Stimulated activated CD4-positive, alpha-beta T cell treated with anti-CD3 and anti-CD28 coated beads, Interleukin-2, amount 100 ng/mL, for 4 hours (primary cell): ENCODE measurements around the gene PLA2G10.
"Not testable (repeated sequence)": the region's sequence is repeated elsewhere in the genome, so short reads cannot be mapped to it uniquely, and the experiment has no call there.

Experiments
- DNase-seq: peaks from one replicate; pipeline ENCODE4 v3.0.0-alpha.2; 2020; ENCODE audit warnings: low read depth

The PLA2G10 gene

DNA sequence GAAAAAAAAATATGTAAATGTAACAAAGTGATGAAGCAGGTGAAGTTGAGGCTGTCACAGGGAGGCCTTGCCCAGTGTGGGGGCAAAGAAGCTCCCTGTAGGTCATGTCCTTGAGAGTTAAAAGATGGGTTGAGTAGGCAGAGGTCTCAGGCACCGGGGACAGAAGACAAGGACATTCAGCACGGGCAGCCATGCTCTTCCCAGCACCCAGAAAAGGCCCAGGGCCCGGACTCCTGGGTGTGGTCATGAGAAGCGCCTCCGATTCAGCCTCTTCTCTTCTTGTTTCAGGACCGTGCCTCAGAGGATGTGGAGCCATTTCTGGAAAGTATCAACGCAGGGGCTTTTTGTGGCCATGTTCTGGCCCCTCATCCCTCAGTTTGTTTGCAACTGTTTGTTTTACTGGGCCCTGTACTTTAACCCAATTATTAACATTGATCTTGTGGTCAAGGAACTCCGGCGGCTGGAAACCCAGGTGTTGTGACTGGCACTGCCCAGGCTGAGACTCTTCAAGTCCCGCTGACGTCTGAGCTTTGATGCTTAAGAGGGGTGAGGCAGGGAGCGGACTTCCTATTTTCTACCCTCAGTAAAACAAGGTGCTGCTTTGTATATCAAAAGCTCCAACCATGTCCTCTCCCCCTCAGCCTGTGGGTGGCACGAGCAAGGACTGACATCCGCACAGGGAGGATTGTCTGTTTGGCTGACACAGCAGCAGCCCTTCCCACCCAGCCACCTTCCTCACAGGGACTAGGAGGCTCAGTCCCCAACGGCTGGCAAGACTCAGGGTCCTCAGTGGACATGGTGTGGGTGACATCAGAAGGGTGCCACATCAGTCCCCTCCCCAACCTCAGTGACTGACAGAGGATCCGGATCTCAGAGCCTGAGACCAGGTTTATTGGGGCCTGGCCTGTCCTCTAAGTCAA lies 26.5 kb downstream of the PLA2G10 start:
- no peak for DNase-seq

DNA sequence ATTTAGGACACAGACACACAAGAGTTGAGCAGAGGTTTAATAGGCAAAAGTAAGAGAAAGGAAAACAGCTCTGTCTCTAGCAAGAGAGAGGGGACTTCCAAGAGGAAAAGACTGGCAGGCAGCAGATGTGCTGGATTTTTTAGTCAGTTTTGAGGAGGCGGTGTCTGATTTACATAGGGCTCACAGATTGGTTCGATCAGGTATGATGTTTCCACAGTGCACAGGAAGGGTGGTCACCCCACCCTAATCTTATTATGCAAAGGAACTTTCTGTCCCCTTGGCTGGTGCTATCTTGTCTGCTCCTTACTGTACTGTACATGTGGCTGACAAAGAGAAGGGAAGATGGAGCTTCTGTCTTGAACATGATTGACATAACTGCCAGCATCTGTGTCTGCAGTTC lies 36.0 kb downstream of the PLA2G10 start:
- no peak for DNase-seq

DNA sequence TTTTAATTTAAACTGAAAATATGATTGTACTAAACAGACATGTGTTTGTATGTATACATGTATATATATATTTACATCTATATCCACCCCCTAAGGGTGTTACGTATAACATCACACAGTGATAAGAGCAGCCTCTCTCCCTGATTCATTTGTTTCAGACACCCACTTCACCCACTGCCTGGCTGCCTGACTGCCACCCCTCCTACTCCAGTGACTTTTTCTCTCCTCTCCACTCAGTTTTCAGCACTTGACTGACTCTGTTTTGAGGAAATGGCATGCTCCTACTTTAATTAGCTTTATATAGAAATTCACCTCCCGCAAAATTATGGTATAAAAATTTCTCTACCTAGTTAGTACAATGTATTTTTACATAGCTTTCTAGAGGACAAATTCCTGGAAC lies 41.4 kb downstream of the PLA2G10 start:
- no peak for DNase-seq

DNA sequence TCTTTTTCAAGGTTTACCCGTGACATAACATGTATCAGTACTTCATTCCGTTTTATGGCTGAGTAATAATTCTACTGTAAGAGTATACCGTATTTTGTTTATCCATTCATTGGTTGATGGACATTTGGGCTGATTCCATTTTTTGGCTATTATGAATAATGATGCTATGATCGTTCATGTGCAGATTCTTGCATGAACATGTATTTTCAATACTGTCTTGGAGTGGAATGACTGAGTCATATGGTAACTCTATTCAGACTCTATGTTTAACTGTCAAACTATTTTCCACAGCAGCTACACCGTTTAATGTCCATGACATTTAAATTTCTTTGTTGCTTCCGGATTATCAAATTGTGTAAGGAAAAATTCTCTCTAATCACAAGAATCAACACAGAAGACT lies 43.5 kb downstream of the PLA2G10 start:
- no peak for DNase-seq

DNA sequence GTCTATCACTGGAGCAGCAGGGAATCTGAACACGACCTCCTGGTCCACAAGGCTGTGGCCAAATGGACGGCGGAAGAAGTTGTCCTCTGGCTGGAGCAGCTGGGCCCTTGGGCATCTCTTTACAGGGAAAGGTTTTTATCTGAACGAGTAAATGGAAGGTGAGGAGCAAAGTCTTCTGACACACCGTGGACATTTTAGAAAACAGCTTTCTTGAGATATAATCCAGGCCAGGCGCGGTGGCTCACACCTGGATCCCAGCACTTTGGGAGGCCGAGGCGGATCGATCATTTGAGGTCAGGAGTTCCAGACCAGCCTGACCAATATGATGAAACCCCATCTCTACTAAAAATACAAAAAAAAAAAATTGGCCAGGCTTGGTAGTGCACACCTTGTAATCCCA lies 44.3 kb downstream of the PLA2G10 start:
- no peak for DNase-seq

DNA sequence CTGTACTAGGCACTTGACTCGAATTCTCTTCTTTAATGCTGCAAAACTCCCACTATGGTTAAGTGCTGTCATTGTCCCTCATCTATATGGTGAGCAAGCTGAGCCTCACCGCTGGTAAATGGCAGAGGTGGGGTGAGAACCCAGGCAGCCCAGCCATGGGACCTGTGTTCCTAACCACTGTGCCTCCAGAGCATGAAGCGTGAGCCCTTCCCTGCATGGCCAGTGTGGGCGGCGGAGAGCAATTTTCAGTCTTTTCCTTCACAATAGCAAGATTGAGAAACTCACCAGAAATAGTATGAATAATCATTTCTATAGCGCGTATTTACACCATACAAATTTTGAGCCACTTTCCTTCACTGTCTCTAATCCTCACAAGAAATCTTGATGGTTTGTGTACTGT lies 52.2 kb downstream of the PLA2G10 start:
- no peak for DNase-seq

DNA sequence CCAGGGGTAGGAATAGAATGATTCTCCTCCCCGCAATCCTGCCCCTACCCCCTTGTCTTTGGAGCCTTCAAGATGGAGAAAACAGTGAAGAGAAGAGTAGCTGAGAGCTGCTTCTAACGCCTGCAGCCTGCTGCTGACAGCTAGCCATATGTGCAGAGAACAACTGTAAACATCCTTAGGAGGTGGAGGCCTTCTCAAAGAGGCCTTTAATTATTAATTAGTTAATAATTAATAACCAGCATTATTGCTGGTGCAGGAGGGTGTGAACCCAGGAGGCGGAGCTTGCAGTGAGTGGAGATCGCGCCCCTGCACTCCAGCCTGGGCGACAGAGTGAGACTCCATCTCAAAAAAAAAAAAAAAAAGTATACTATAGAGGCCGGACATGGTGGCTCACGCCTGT lies 52.9 kb downstream of the PLA2G10 start:
- no peak for DNase-seq

DNA sequence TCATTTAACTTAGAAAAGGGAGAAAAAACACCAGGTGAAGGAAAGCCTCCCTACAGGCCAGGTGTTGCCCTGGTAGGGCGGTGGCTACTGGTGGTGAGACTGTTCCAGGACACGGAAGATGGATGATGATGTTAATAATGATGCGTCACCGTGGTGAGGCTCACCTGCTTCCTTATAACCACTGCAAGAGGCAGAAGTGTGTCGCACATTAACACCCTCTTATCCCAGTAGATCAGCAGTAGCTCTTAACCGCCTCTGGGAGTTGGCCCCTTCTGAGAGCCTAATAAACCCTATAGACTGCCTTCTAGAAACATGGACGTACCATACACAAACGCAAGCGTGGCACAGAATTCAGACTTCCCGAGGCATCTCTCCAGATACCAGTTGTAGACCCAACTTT lies 53.6 kb downstream of the PLA2G10 start:
- DNase-seq: no peak

DNA sequence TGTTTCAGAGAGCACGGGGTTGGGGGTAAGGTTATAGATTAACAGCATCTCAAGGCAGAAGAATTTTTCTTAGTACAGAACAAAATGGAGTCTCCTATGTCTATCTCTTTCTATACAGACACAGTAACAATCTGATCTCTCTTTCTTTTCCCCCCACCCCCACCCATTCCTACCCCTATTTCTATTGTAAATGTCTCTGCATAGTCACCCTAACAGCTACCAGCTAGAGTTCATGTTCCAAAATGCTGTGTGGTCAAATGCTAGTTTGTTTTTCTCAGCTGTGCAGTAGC lies 57.2 kb downstream of the PLA2G10 start:
- not testable (repeated sequence) for DNase-seq

DNA sequence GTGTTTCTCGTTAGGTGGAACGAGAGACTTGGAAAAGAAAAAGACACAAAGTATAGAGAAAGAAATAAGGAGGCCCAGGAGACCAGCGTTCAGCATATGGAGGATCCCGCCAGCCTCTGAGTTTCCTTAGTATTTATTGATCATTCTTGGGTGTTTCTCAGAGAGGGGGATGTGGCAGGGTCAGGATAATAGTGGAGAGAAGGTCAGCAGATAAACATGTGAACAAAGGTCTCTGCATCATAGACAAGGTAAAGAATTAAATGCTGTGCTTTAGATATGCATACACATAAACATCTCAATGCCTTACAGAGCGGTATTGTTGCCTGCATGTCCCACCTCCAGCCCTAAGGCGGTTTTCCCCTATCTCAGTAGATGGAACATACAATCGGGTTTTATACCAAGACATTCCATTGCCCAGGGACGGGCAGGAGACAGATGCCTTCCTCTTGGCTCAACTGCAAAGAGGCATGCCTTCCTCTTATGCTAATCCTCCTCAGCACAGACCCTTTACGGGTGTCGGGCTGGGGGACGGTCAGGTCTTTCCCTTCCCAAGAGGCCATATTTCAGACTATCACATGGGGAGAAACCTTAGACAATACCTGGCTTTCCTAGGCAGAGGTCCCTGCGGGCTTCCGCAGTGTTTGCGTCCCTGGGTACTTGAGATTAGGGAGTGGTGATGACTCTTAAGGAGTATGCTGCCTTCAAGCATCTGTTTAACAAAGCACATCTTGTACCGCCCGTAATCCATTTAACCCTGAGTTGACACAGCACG lies 57.7 kb downstream of the PLA2G10 start:
- DNase-seq: not testable (repeated sequence)

DNA sequence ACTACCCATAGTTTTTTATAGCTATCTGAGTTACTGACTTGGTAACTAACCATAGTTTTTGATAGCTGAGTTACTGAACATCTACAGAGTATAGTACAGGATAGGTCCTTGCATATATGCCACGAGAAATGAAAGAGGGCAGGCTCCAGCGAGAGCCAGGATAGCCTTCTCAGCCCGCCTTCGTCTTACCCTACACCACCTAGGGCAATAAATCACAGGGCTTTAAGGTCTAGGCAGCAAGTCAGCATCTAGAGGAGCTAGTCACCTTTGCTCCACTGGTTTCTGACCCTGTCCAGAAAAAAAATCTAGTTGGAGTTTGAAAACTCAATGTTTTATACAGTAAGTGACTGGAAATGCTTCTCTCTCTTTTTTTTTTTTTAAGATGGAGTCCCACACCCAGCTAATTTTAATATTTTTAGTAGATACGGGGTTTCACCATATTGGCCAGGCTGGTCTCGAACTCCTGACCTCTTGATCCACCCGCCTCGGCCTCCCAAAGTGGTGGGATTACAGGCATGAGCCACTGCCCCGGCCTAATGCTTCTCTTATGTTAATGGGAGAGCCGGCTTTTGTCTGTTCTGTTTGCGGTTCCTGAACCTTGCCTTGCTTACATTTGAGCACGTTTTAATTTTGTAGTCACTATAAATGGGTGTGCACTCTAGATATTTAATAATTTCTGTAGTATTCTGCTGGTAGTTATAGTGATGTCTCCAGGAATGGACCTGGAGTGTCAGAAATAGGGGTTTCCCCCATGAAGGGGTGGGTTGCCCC lies 58.5 kb downstream of the PLA2G10 start:
- no peak for DNase-seq

DNA sequence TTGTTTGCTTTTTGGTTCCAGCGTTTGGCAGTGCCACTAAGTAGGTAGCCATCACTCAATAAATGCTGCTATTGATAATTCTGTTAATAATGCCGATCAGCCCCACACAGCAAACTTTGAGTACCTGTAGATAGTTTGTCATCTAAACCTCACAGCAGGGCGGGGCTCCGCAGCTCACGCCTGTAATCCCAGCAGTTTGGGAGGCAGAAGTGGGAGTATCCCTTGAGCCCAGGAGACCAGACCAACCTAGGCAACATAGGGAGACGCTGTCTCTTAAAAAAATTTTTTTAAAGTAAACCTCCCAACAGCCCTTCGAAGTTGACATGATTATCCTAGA lies 59.8 kb downstream of the PLA2G10 start:
- DNase-seq: no peak

DNA sequence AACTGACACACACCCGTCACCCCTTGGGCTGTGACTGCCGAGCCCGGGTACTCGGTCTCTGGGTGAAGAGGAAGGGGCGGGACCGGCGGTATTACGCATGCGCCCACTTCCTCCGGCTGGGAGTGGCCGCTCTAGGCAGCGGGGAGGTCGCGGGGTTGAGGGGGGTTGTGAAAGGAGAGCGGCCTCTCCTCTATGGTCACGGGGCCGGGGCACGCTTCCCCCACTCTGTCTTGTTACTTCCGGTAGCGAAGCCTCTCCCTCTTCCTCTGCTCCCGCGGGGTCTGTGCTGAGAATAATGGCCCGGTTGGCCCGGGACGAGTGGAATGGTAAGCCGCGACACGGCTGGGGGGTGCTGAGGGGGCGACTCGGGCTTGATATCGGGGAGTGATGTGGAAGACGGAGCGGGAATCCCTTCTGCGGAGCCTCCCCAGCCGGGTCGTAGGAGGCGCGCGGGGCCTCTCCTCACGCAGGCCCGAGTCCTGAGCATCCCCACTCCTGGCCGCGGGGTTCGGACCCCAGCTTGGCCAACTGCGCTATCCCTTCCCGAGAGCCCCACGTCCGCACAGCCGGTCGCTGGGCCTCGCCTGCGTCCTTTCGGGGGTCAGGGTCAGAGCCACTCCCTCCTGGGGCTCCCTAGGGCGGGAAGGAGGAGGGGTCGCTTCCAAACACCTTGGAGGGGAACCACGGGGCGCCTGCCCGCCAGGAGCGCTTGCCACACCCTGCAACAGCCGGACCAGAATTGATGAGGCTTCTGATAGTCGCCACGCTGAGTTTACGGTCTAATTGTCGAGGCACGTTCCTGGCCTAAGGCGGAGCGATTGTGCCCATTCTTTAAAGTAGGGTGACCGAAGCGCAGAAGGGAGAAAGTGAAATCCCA lies 61.2 kb downstream of the PLA2G10 start, which contains the start of gene BFAR:
Gene BFAR, plus strand, starts transcription at position 259 of the 877 bp plus-strand sequence. CDS start 11,396 bp downstream, outside the sequence.
- DNase-seq: peak; percentile 99

DNA sequence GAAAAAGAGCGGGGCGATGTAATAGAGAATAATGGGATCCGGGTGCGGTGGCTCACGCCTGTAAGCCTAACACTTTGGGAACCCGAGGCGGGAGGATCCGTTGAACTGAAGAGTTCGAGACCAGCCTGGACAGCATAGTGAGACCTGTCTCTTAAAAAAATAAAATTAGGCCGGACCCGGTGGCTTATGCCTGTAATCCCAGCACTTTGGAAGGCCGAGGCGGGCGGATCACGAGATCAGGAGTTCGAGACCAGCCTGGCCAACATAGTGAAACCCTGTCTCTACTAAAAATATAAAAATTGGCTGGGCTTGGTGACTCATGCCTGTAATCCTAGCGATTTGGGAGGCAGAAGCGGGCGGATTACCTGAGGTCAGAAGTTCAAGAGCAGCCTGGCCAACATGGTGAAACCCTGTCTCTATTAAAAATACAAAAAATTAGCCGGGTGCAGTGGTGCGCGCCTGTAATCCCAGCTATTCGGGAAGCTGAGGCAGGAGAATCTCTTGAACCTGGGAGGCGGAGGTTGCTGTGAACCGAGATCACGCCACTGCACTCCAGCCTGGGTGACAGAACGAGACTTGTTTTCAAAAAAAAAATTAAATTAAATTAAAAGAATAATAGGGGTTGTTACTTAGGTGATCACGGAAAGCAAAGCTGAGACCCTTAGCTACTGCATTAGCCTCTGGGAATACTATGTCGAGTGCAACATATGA lies 63.3 kb downstream of the PLA2G10 start:
- not testable (repeated sequence) for DNase-seq

DNA sequence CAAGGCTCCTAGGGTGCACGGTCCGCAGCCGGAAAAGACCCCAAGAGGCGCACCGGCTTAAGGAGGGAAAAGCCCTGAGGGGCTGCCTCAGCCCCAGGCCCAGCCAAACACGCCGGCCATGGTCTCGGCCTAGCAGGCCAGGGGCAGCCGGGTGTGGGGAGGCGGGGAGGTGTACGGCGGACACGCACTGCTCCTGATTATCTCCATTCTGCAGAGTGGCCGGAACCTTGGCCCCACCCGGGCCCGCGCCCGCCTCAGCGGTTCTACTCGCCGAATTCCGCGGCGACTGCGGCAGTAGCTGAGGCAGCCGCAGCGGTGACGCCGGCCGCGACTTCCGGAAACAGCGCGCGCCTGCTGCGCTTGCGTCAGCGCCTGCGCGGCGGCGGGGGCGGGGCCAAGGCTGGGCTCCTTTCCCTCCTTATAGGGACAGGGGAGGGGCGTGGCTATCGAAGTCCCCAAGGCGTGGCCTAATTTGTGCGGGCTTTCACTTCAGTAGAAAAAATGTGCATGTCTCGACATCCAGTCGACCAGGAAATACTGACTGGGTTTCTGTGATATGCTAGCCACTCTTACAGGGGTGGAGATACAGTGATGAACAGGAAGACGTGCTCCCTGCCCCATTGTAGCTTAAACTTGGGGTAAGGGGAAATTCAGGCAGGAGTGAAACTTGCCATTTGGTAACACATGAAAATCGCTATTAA lies 64.0 kb downstream of the PLA2G10 start, which contains the start of gene PARN:
Gene PARN, minus strand, starts transcription at position 342 of the 701 bp plus-strand sequence. Its CDS starts 135 bp downstream, at position 207.
- peak; percentile 98 for DNase-seq

DNA sequence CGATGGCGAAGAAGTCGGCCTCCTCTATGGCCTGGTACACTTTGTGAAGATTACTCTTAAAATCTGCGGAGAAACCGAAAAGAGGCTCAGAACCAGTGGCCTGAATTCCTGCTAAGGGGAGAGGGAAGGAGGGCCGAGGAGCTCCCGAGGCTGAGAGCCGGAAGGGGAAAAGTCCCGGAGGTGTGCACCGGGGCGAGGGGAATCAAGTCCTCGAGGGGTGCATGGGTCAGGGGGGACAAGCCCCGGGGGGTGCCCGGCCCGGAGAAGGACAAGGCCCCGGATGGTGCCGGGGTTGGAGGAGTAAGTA lies 64.5 kb downstream of the PLA2G10 start:
- no peak for DNase-seq

DNA sequence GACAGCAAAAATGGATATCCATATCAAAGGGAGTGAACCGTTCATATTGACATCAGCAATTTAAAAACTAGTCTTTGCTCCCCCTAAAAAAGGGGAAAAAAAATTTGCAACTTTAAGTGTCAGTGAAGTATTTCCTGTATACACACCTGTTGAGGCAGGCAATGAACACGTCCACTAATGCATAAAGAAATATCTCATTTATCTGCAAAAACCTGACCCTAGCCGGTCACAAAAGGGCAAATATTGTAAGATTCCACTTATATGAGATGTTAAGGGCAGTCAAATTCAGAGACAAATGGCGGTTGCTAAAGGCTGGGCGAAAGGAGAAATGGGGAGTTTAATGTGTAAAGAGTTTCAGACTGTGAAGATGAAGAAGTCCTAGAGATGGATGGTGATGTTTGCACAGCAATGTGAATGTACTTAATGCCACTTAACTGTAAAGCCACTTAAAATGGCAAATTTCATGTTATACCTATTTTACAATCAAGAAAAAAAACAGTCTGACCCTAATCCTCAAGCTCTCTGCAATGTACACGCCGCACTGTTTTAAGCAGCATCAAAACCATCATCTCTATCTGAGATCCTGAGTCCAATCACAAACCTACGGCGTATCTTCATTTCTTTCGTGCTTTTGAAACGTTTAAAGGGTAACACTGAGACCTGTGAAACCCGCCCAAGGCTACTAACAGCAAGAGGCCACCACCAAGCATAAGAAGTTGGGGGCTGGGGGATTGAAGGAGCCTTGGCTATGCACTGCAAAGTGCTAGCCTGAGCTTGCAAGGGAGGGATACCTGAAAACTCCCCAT lies 65.1 kb downstream of the PLA2G10 start:
- DNase-seq: no peak

DNA sequence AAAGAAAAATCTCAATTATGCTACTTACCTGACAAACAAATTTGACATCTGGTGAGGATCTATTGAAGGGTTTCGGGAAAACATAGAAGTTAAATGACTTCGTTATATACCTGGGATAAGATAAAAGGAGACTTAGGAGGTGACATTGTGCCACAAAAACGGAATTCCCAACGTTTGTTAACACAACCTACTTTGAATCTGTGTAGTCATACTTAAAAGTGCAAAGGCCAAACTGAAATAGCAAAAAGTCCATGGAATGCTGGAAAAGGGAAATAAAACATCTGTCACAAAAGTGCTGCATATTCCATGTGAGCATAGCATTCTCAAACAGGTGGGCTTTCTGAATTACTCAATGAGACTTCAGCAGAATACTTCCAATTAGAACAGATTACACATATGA lies 67.0 kb downstream of the PLA2G10 start:
- DNase-seq: no peak
